Suprapubic skin (tissue), 3 donors: ENCODE results near the gene MRGPRG.

Experiments
- POLR2A ChIP-seq, 2 donors: fragments of 450-650 bp; IDR thresholded peaks; one replicate each; pipeline ENCODE4 v1.6.1; 2017; ENCODE audit warnings: antibody characterized with exemption in 2 of 2, mild to moderate bottlenecking in 2 of 2, moderate library complexity in 2 of 2
- TF ChIP-seq, protein P1 (sequence below), 2 donors: fragments of 200-600 bp in 1 of 2; fragments of 450-650 bp in 1 of 2; sonication (generic) in 1 of 2; IDR thresholded peaks; one replicate each; pipeline ENCODE4 v1.5.1; 2016 to 2019; ENCODE audit warnings: antibody characterized with exemption in 2 of 2, mild to moderate bottlenecking in 1 of 2, moderate library complexity in 1 of 2

GRCh38 chr11:3198815-3199214, 19.8 kb downstream of the MRGPRG start:
- TF ChIP-seq POLR2A (IDR thresholded peaks at IDR 0.05): no peak
- TF ChIP-seq, protein P1, sequence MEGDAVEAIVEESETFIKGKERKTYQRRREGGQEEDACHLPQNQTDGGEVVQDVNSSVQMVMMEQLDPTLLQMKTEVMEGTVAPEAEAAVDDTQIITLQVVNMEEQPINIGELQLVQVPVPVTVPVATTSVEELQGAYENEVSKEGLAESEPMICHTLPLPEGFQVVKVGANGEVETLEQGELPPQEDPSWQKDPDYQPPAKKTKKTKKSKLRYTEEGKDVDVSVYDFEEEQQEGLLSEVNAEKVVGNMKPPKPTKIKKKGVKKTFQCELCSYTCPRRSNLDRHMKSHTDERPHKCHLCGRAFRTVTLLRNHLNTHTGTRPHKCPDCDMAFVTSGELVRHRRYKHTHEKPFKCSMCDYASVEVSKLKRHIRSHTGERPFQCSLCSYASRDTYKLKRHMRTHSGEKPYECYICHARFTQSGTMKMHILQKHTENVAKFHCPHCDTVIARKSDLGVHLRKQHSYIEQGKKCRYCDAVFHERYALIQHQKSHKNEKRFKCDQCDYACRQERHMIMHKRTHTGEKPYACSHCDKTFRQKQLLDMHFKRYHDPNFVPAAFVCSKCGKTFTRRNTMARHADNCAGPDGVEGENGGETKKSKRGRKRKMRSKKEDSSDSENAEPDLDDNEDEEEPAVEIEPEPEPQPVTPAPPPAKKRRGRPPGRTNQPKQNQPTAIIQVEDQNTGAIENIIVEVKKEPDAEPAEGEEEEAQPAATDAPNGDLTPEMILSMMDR (IDR thresholded peaks at IDR 0.05): no peak
